ENCODE data around the gene OVCA2.
A peak's percentile ranks its signal among the peaks of the same experiment; 100 is the strongest.

The OVCA2 gene

GRCh38 chr17:2055292-2056205 is 13.7 kb downstream of the OVCA2 start:
- peak; percentile 46 for DNase-seq

DNA sequence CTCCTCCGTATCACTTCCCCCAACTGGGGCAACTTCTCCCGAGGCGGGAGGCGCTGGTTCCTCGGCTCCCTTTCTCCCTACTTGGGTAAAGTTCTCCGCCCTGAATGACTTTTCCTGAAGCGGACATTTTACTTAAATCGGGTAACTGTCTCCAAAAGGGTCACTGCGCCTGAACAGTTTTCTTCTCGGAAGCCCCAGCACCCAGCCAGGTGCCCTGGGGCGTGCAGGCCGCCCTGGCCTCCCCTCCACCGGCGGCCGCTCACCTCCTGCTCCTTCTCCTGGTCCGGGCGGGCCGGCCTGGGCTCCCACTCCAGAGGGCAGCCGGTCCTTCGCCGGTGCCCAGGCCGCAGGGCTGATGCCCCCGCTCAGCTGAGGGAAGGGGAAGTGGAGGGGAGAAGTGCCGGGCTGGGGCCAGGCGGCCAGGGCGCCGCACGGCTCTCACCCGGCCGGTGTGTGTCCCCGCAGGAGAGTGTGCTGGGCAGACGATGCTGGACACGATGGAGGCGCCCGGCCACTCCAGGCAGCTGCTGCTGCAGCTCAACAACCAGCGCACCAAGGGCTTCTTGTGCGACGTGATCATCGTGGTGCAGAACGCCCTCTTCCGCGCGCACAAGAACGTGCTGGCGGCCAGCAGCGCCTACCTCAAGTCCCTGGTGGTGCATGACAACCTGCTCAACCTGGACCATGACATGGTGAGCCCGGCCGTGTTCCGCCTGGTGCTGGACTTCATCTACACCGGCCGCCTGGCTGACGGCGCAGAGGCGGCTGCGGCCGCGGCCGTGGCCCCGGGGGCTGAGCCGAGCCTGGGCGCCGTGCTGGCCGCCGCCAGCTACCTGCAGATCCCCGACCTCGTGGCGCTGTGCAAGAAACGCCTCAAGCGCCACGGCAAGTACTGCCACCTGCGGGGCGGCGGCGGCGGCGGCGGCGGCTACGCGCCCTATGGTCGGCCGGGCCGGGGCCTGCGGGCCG is 14.7 kb downstream of the OVCA2 start:
- DNase-seq = peak; percentile 55

DNA sequence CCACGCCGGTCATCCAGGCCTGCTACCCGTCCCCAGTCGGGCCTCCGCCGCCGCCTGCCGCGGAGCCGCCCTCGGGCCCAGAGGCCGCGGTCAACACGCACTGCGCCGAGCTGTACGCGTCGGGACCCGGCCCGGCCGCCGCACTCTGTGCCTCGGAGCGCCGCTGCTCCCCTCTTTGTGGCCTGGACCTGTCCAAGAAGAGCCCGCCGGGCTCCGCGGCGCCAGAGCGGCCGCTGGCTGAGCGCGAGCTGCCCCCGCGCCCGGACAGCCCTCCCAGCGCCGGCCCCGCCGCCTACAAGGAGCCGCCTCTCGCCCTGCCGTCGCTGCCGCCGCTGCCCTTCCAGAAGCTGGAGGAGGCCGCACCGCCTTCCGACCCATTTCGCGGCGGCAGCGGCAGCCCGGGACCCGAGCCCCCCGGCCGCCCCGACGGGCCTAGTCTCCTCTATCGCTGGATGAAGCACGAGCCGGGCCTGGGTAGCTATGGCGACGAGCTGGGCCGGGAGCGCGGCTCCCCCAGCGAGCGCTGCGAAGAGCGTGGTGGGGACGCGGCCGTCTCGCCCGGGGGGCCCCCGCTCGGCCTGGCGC is 15.4 kb downstream of the OVCA2 start:
- DNase-seq = no peak

DNA sequence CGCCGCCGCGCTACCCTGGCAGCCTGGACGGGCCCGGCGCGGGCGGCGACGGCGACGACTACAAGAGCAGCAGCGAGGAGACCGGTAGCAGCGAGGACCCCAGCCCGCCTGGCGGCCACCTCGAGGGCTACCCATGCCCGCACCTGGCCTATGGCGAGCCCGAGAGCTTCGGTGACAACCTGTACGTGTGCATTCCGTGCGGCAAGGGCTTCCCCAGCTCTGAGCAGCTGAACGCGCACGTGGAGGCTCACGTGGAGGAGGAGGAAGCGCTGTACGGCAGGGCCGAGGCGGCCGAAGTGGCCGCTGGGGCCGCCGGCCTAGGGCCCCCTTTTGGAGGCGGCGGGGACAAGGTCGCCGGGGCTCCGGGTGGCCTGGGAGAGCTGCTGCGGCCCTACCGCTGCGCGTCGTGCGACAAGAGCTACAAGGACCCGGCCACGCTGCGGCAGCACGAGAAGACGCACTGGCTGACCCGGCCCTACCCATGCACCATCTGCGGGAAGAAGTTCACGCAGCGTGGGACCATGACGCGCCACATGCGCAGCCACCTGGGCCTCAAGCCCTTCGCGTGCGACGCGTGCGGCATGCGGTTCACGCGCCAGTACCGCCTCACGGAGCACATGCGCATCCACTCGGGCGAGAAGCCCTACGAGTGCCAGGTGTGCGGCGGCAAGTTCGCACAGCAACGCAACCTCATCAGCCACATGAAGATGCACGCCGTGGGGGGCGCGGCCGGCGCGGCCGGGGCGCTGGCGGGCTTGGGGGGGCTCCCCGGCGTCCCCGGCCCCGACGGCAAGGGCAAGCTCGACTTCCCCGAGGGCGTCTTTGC is 16.2 kb downstream of the OVCA2 start:
- DNase-seq = no peak

DNA sequence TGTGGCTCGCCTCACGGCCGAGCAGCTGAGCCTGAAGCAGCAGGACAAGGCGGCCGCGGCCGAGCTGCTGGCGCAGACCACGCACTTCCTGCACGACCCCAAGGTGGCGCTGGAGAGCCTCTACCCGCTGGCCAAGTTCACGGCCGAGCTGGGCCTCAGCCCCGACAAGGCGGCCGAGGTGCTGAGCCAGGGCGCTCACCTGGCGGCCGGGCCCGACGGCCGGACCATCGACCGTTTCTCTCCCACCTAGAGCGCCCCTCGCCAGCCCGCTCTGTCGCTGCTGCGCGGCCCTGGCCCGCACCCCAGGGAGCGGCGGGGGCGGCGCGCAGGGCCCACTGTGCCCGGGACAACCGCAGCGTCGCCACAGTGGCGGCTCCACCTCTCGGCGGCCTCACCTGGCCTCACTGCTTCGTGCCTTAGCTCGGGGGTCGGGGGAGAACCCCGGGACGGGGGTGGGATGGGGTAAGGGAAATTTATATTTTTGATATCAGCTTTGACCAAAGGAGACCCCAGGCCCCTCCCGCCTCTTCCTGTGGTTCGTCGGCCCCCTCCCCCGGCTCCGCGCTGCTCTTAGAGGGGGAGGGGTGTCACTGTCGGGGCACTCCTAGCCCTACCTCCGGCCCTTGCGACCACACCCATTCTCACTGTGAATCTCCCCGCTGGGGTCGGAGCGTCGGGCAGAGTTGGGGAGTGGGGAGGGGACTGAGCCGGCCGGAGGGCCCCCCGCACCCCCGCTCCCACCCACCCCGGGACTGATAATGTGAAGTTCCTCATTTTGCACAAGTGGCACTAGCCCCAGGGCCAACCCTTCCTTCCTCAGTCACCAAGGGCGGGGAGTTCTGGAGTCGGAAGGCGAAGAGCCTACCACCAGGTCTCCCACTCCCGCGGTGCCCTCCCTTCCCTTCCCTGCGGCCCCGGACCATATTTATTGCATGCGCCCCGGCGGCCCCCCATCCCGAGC is 17.0 kb downstream of the OVCA2 start:
- peak; percentile 66 for DNase-seq

DNA sequence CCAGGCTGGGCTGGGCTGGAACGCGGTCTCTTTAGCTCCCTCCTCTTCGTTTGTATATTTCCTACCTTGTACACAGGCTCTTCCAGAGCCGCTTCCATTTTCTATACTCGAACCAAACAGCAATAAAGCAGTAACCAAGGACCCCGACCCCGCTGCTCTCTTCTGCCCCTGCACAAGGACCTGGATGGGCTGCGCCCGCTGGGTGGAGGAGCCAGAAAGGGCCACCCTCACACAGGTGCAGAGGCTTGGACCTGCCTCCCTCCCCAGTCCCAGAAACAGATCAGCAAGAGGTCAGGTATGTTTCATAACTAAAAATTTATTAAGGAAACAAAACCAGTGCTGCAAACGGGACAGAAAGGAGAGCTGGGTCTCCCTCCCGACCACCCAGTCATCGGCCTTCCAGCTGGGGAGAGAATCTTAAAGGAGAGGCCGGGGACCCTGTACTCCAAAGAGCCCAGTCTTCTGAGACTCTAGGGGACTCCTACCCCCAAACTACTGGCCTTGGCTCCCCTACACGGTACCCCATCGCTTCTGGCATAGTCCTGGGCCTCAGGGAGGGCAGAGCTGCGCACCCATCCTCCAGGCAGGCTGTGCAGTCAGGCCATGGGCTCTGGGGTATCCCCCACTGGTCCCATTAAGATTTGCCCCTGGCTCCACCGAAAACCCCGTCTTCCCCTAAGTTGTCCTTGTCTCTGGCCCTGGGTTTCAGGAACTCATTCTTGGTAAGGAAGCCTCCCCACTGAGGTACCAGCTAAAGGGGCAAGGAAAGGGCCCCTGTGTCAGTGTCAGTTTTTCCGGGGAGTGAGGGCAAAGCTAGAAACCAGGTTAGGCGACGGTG is 17.9 kb downstream of the OVCA2 start:
- no peak for DNase-seq

- no peak for DNase-seq
Observed at GRCh38 chr17:2060385-2060658, 18.5 kb downstream of the OVCA2 start.

- no peak for DNase-seq
Observed at GRCh38 chr17:2060681-2061440, 19.0 kb downstream of the OVCA2 start.

- DNase-seq = no peak
Observed at GRCh38 chr17:2061441-2061958, 19.7 kb downstream of the OVCA2 start.

DNA sequence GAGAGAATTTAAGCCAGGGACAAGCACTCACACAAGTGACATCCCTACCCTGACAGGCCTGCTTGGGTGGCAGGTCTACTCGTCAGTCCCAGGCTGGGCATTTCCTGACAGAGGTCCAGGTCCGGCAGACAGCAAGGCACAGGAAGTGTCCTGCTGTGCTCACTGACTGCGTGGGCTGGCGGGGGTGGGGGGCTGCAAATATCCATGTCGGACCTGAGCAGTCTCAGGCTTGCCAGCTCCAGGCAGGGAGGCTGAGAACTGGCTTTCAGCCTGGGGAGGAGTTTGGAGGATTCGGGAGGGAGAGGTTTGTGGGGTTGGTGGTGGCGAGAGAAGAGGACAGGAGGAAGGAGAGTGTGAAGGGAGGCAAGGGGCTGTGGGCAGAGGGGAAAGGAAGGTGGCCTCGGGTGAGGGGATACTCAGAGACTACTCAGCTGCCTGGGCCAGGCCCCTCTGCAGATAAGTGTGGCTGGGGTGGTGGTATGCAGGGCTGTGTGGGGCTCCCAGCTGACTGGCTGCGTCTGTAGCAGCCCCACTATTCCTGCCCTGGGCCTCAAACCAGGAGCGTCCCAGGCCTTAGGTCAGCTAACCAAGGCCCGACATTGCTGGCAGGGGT is 20.9 kb downstream of the OVCA2 start:
- DNase-seq = no peak

DNA sequence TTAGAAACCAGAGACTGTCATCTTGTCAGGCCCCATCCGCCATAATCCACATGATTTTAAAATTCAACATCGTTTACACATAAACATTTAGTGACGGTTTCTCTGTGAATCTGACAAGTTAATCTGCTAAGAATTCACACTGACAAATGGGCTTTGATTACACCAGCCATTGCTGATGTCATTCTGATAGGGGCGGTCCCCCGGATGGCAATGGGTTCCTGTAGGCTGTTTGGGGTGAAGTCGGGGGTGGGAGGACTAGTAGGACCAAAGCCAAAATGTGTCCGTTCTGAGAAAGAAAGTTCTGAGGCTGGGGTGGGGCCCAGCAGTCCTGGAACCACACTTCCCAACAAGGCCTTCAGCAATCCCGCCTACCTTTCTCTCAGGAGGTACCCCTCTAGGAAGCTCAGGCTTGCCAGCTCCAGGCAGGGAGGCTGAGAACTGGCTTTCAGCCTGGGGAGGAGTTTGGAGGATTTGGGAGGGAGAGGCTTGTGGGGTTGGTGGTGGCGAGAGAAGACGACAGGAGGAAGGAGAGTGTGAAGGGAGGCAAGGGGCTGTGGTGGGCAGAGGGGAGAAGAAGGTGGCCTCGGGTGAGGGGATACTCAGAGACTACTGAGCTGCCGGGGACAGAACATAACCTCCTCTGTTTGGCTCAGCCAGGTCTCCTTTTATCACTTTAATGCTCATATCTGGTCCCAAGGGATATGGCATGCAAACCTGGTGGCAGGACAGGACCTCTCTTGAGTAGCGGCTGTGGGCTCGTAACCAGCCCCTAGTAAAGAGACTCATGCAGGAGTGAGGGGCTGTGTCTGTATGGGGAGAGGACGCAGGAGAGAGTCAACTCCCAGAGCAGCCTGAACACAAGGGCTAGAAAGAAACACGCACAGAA is 21.7 kb downstream of the OVCA2 start:
- no peak for DNase-seq

- no peak for DNase-seq
Observed at GRCh38 chr17:2064147-2064489, 22.3 kb downstream of the OVCA2 start.

DNA sequence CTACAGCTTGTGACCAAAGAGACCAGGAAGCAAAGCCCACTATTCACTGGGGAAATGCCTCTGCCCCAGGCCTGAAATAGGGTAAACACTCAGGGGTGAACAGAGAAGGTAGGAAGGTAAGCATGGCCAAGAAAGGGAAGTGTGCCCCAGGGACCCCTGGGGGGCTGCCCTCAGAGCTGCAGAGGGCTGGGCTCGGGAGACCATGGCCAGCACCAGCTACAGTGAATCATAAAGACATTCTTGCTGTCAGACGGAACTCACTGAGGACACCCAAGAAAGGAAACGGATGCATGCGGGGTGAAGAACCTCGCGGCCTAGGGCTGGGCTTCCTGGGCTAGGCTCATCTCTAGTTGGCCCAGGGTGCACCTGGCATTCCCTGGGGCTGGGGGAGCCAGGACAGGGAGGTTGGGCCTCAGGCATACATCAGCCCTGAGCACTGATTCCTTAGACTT is 22.7 kb downstream of the OVCA2 start:
- no peak for DNase-seq

DNA sequence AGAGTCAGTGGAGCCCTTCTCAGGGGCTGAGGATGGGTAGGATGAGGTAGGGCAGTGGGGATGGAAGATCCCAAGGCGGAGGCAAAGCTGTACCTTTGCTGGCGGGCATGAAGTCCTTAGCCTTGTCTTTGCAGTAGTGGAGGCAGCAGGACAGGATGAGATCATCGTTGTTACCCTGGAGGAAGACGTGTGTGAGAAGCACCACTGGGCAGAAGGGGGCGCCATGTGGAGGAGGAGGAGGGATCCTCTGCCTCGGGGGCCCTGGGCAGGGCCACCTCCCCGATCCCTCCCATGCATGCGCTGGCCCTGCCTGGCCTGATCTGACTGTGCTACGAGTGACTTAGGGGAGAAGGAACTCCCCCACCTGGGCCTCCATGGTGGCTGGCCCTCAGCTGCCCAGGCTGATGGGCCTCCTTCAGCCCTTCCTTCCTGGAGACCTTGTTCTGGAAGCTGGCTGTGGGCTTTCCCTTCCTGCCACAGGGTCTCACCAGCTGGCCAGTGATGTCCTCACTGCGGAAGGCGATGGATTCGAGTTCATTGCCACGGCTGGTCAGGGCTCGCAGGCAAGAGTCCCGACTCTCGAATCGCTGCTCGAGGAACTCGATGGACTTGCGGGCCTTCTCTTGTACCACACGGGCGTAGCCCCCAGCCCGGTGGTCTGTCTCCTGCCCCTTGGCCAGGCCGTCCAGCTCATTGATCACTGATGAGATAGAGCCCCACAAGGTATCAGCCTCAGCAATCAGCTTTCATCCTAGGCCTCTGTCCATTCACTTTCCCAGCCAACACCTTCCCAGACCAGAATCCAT is 23.4 kb downstream of the OVCA2 start:
- DNase-seq = peak; percentile 52

DNA sequence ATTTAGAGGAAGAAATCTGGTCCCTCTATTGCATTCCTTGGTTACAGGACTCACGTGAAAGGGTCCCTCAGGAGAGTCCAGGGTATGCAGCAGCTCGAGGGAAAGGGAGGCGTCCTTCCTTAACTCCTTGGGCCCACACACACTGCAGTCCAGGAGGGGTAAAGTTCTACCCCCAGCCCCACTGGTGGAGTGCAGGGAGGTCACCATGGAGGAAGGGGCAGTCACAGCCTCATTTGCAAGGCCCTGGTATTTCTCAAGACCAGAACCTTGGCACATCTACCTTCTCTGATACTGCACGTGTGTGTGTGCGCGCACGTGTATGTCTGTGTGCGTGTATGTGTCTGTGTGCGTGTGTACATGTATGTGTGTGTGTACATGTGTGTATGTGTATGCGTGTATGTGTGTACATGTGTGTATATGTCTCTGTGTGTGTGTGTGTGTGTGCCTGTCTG is 24.2 kb downstream of the OVCA2 start:
- no peak for DNase-seq

GRCh38 chr17:2067048-2067561 is 25.3 kb downstream of the OVCA2 start:
- no peak for DNase-seq

- DNase-seq = no peak
Observed at GRCh38 chr17:2067608-2068024, 25.8 kb downstream of the OVCA2 start.

Data from activated CD8-positive, alpha-beta memory T cell treated with anti-CD3 and anti-CD28 coated beads, Interleukin-2, amount 50 U/mL, for 4 hours (primary cell).